Chondrocyte (in vitro differentiated cells): ENCODE measurements around the gene NHERF2. TPM values are rescaled to one million over a fixed set of nuclear protein-coding genes. Genes with fewer than 3 reads are reported as not detected.
"Not testable (repeated sequence)": the region's sequence is repeated elsewhere in the genome, so short reads cannot be mapped to it uniquely, and the experiment has no call there.

Experiments used
- DNase-seq: peaks from one replicate; pipeline ENCODE4 v3.0.0; 2021; ENCODE audit warnings: mixed read lengths, low spot score
- H3K27ac Mint-ChIP-seq: one replicate; pipeline ENCODE4 v1.8.0; 2021; ENCODE audit warnings: mild to moderate bottlenecking, moderate library complexity, mixed read lengths; ENCODE audit not compliant: unreplicated experiment
- H3K27me3 Mint-ChIP-seq: 2 replicates; pipeline ENCODE4 v1.8.0; 2021; ENCODE audit warnings: low read depth, mixed read lengths
- H3K36me3 Mint-ChIP-seq: 2 replicates; pipeline ENCODE4 v1.8.0; 2021; ENCODE audit warnings: low read depth, mixed read lengths
- H3K4me1 Mint-ChIP-seq: 2 replicates; pipeline ENCODE4 v1.8.0; 2021; ENCODE audit warnings: low read depth, mild to moderate bottlenecking, mixed read lengths
- H3K4me3 Mint-ChIP-seq: one replicate; pipeline ENCODE4 v1.8.0; 2021; ENCODE audit warnings: mild to moderate bottlenecking, moderate library complexity, mixed read lengths; ENCODE audit not compliant: unreplicated experiment
- H3K9me3 Mint-ChIP-seq: 2 replicates; pipeline ENCODE4 v1.8.0; 2021; ENCODE audit warnings: low read depth, mixed read lengths
- total RNA-seq: library from RNA; stranded (reverse); gene quantifications from 3 replicates; pipeline ENCODE4 v1.2.1, GENCODE V29; 2021
- TF ChIP-seq, protein P1 (sequence below): fragments of 200-600 bp; sonication (generic); IDR thresholded peaks from 2 replicates; pipeline ENCODE4 v1.5.0; 2021; ENCODE audit warnings: antibody characterized with exemption, mild to moderate bottlenecking, moderate library complexity

NHERF2 gene
- total RNA-seq, 1 donor from 2014 or later, result 87.0 TPM

DNA sequence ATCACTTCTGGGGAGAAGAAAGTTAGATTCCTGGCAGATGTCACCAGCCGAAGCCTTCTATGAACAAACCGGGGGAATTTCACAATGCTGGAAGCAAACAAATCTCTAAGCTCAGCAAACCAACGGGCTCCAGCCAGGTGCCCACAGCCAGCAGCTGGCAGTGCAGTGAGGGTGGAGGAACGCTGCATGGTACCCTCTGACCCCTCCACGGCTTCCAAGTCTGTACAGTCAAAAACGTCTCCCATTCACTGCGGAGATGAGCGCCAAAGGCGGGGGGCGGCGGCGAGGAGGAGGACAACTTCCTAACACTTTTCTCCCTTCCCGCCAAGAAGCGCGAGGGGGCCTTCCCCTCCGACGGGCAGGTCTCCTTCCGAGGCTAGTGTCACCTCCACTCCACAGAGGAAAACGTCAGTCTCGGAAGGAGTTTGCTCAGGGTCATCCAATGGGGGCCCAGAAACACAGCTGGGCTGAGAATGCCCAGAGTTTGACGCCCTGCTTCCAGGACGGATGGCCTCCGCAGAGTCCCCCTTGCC lies 18.0 kb upstream of the NHERF2 start:
- TF ChIP-seq, protein P1, sequence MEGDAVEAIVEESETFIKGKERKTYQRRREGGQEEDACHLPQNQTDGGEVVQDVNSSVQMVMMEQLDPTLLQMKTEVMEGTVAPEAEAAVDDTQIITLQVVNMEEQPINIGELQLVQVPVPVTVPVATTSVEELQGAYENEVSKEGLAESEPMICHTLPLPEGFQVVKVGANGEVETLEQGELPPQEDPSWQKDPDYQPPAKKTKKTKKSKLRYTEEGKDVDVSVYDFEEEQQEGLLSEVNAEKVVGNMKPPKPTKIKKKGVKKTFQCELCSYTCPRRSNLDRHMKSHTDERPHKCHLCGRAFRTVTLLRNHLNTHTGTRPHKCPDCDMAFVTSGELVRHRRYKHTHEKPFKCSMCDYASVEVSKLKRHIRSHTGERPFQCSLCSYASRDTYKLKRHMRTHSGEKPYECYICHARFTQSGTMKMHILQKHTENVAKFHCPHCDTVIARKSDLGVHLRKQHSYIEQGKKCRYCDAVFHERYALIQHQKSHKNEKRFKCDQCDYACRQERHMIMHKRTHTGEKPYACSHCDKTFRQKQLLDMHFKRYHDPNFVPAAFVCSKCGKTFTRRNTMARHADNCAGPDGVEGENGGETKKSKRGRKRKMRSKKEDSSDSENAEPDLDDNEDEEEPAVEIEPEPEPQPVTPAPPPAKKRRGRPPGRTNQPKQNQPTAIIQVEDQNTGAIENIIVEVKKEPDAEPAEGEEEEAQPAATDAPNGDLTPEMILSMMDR, result no peak
- Mint-ChIP-seq H3K27me3 (no peaks in the 10 kb centered on the region), H3K27ac (peak overlapping the region; percentile 90), H3K4me3 (peak overlapping the region; percentile 86), H3K4me1 (peaks cover 47% of the 10 kb centered on the region), H3K36me3 (no peaks in the 10 kb centered on the region), H3K9me3 (no peaks in the 10 kb centered on the region)
- DNase-seq, result no peak

DNA sequence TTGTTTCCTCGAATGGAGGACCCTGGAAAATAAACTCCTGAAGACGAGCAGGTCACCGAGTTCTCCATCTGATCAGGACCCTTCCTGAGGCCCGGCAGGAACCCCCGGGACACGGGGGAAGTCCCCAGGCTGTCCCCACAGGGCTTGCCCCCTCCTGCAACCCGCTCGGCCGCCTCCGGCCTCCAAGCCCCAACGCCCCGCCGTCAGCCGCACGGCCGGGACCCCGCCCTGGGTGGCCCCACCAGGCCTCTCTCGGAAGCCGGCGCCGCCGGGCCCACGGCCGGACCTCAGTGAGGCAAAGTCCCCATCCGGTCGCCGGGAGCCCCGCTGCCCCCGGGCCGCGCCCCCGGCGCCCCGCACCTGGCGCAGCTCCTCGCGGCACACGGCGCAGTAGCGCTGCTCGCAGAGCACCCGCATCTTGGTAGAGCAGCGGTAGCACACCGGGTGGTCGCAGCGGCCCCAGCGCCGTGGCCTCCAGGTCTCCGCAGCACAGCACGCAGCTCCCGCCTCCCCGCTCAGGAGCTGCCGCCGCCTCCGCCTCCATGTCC lies 17.5 kb upstream of the NHERF2 start:
- H3K27ac Mint-ChIP-seq, result peak overlapping the region; percentile 90
- no peaks in the 10 kb centered on the region for H3K27me3 Mint-ChIP-seq
- H3K4me1 Mint-ChIP-seq, result peaks cover 43% of the 10 kb centered on the region
- no peaks in the 10 kb centered on the region for H3K36me3 Mint-ChIP-seq
- H3K4me3 Mint-ChIP-seq, result peak overlapping the region; percentile 86
- TF ChIP-seq, protein P1, result no peak
- no peaks in the 10 kb centered on the region for H3K9me3 Mint-ChIP-seq
- DNase-seq, result no peak

DNA sequence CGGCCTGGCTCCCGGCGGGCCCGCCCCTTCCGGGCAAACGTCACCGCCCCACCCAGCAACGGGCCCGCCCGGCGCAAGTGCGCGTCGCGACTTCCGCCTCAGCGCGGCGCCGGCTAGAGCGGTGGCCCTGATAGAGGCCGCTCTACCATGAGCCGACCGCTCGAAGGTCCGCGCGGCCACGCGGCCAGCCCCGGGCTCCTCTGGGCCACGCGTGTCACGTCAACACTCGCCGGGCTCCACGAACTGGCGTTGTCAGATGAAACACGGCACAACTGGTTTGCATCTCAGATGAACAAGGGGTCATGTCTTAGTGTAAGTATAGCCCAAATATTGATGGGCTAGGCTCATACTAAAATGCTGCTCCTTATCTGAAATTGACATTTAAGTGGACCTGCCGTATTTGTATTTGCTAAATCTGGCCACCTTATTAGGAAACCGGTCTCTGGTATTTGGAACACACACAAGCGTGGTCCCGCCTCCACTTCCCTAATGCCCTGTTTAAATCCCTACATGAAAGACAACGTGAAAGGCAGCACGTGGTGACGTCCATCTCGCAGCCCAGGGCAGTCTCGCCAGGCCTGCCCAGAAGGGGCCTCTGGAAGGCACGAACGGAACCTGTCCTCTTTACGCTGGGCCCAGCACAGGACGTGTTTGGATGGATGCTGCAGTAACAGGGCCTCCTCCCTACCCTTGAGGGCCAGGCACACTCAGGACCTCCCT lies 16.8 kb upstream of the NHERF2 start, which contains the start of gene ZNF598:
Gene ZNF598 (minus strand): TSS at position 31 of the 720 bp plus-strand sequence.
- TF ChIP-seq, protein P1, result peak; percentile 47
- no peaks in the 10 kb centered on the region for H3K36me3 Mint-ChIP-seq
- H3K4me3 Mint-ChIP-seq, result peak within 1 kb of the TSS; percentile 86
- H3K4me1 Mint-ChIP-seq, result peaks cover 37% of the 10 kb centered on the region
- H3K27ac Mint-ChIP-seq, result peak within 1 kb of the TSS; percentile 93
- DNase-seq, result no peak
- no peaks in the 10 kb centered on the region for H3K27me3 Mint-ChIP-seq
- H3K9me3 Mint-ChIP-seq, result no peaks in the 10 kb centered on the region

DNA sequence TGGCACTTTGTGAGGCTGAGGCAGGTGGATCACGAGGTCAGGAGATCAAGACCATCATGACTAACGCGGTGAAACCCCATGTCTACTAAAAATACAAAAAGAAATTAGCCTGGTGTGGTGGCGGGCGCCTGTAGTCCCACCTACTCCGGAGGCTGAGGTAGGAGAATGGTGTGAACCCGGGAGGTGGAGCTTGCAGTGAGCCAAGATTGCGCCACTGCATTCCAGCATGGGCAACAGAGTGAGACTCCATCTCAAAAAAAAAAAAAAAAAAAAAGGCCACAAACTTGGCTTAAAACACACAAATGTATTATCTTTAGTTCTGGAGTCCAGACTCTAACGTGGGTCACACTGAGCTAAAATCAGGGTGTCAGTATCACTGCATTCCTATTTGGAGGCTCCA lies 15.0 kb upstream of the NHERF2 start:
- H3K36me3 Mint-ChIP-seq, H3K4me3 Mint-ChIP-seq, H3K9me3 Mint-ChIP-seq, DNase-seq, H3K27me3 Mint-ChIP-seq, H3K27ac Mint-ChIP-seq: not testable (repeated sequence)
- H3K4me1 Mint-ChIP-seq, result peaks cover 28% of the 10 kb centered on the region

DNA sequence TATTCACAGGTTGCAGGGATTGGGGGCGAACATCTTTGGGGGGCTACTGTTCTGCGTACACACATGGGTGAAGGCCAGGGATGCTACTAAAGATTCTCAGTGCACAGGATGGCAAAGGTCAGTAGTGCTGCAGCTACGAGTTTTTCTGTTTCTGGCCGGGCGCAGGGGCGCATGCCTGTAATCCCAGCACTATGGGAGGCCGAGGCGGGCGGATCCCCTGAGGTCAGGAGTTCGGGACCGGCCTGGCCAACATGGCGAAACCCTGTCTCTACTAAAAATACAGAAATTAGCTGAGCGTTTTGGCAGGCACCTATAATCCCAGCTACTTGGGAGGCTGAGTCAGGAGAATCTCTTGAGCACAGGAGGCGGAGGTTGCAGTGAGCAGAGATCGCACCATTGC lies 13.2 kb upstream of the NHERF2 start:
- Mint-ChIP-seq H3K27me3 (no peaks in the 10 kb centered on the region), H3K36me3 (no peaks in the 10 kb centered on the region), H3K4me3 (no peak overlapping the region), H3K4me1 (peaks cover 11% of the 10 kb centered on the region), H3K9me3 (no peaks in the 10 kb centered on the region), H3K27ac (no peak overlapping the region)
- TF ChIP-seq, protein P1, result no peak
- DNase-seq, result no peak
